ENCODE results near the gene IFITM1. TPM values are rescaled to one million over a fixed set of nuclear protein-coding genes. Genes with fewer than 3 reads are reported as not detected.
"Not testable (repeated sequence)": the region's sequence is repeated elsewhere in the genome, so short reads cannot be mapped to it uniquely, and the experiment has no call there.

Gene IFITM1
- total RNA-seq, 1 experiment from 2014 or later: 3.1 TPM

DNA sequence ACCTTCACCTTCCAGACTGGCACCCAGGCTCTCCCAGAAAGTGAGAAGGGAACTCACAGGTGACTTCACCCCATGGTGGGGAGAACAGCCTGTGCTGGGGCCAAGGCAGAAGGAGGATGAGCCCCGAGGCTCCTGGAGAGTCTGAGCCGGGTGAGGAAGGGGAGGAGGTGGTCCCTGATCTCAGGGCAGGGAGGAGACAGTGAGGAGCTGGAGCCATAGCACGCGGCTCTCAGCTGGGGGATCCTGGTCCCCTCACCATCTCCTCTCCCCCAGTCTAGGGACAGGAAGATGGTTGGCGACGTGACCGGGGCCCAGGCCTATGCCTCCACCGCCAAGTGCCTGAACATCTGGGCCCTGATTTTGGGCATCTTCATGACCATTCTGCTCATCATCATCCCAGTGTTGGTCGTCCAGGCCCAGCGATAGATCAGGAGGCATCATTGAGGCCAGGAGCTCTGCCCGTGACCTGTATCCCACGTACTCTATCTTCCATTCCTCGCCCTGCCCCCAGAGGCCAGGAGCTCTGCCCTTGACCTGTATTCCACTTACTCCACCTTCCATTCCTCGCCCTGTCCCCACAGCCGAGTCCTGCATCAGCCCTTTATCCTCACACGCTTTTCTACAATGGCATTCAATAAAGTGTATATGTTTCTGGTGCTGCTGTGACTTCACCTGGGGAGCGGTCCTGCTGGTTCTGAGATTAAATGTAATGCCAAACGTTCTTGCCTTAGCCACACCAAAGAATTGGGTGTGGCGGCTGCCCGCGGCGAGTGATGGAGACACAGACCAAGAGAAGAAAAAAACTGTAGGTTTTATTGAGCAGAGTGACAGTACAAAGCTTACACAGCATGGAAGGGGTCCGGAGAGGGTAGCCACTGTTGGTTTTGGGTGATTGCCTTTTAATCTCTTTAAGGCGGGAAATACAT lies 4.8 kb upstream of the IFITM1 start:
- not testable (repeated sequence) for DNase-seq (ENCODE audit: low spot score)

DNA sequence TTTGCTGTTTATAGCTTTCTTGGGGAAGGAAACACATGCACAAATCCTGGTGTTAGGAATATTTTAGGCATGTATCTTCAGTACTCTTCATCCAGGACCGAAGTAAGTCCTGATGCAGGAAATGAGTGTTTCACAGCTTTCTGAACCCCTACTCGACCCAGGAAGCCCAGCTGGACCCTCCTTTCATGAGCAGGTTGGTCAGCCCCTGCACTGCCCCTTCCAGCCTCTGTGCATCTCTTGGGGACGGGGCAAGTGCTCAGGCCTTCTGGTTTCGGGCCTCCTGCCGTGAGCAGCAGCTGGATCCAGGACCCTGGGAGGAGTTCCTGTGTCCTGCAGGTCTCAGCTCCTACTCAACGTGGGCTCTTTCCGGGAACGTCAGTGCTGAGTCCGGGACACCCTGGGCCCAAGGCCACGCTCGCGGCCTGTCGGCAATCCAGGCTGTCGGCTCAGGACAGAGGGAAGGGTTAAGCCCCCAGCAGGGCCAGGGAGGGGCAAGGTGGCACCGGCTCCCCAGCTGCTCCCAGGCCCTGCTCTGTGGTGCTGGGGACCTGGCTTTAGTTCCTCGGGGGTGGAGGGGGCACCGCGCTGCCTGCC lies 3.8 kb upstream of the IFITM1 start:
- not testable (repeated sequence) for DNase-seq (ENCODE audit: low spot score)

DNA sequence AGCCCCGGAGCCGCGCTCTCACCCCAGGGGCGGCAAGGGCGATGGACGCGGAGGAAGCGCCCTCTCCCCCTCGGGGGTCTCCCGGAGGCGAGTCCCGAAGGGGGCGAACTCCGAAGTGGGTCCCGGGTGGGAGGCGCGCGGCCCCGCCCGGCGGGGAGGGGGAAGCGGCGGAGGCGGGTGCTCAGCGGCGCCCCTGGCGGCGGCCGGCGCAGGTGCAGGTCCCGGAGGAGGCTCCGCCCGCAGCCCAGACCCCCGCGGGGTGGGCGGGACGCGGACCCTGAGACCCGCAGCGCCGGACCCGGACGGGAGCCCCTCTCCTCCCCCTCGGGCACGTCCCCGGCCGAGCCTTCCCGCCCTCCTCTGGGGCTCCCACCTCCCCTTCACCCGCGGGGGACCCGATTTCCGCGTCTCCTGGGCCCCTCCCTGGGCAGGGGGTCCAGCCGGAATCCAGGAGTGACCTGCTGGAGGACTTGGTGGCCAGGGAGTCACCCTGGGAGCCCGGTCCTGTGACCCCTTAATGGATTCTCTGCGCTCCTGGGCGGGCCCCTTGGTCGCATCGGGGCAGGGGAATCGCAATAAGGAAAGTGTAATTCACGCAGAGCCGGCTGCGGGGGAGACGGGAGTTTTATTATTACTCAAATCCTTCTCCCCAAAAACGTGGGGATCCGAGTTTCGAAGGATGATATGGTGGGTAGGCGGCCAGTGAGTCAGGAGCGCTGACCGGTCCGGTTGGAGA lies 2.7 kb upstream of the IFITM1 start:
- DNase-seq (ENCODE audit: low spot score): not testable (repeated sequence)

DNA sequence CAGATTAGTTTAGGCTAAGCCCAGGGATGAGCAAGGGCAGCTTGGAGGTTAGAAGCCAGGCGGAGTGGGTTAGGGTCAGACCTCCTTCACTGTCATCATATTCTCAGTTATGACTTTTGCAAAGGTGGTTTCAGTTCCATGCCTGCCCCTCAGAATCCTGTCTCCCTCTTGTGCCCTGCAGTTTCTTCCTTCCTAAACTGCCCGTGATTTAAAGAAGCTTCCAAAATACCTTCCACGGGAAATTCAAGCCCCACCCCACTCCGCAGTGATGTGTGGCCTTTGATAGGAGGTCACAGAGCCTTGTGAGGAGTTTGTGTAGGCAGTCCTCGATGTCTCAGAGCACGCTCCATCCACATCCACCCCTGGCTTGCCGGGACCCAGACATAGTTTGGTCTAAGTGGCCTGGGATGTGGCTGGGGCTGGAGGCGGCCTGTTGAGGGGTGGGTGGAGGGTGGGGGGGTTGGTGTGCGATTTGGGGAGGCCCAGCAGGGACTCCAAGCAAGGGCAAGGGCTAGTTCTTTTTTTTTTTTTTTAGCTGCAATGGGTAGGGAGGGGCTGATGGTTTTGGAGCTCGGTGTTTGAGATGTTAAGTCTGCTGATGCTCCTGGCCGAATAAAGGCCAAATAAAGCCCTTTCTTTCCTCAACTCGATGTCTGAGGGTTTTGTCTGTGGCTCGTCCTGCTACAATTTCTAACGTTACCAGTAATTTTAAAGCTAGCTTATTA lies 1.6 kb upstream of the IFITM1 start:
- no peak for DNase-seq (ENCODE audit: low spot score)

DNA sequence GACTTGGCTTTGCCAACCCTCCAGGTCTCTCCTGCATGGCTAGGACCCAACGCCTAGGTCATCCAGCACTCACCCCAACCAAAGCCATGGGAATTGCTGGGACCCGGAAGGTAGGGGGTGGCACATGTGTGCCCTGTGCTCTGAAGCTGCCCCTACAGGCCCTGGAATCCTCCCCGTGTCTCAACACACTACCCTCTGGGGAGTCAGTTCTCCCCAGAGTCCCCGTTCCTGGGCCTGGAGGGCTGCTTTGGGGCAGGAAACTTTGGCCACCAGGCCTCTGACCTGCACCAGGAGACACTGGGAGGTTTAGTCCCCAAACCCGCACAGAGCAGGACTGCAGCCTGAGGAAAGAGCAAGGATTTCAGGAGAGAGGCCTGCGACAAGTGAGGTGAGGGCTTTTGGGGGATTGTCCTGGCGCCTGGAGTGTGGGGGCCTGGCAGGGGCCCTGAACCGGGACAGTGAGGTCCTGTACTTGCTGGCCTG lies 495 bp upstream of the IFITM1 start:
- no peak for DNase-seq (ENCODE audit: low spot score)

DNA sequence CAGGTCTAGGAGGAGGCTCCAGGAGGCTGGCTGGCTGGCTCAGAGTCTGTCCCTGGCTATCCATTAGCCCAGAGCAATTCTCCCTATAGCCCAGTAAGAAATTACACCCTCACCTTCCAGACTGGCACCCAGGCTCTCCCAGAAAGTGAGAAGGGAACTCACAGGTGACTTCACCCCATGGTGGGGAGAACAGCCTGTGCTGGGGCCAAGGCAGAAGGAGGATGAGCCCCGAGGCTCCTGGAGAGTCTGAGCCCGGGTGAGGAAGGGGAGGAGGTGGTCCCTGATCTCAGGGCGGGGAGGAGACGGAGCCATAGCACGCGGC lies 675 bp downstream of the IFITM1 start:
- not testable (repeated sequence) for DNase-seq (ENCODE audit: low spot score)

DNA sequence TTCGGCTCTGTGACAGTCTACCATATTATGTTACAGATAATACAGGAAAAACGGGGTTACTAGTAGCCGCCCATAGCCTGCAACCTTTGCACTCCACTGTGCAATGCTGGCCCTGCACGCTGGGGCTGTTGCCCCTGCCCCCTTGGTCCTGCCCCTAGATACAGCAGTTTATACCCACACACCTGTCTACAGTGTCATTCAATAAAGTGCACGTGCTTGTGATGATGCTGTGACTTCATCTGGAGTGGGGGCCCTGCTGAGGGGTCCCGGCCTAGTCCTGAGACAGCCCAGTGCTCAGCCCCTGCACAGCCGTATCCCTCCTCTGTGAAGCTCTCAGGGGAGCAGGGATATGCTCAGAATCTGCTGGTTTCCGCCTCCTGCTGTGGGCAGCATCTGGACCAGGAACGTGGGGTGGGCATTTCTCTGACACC lies 1.2 kb downstream of the IFITM1 start:
- DNase-seq (ENCODE audit: low spot score): no peak

DNA sequence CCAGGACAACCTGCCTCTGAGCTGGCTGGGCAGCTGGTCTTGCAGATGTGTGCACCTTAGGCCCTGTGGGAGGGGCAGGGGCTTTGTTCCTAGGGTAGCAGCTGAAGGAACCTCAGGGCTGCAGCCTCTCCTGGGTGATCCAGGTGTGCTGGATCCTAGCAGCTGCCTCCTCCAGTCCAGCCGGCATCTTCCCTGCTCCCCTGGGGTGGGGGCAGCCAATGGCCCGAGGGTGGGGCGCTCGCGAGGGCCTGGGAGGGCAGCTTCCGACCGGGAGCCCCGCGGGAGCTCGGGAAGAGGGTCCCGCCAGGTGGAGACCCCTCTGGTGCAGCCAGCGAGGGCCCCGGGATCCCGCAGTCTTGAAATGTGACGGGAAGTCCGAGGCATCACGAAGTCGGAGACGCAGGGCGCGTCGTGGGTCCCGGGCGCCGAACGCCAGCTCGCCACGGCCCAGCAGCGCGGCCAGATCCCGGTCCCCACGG lies 1.7 kb downstream of the IFITM1 start:
- no peak for DNase-seq (ENCODE audit: low spot score)

DNA sequence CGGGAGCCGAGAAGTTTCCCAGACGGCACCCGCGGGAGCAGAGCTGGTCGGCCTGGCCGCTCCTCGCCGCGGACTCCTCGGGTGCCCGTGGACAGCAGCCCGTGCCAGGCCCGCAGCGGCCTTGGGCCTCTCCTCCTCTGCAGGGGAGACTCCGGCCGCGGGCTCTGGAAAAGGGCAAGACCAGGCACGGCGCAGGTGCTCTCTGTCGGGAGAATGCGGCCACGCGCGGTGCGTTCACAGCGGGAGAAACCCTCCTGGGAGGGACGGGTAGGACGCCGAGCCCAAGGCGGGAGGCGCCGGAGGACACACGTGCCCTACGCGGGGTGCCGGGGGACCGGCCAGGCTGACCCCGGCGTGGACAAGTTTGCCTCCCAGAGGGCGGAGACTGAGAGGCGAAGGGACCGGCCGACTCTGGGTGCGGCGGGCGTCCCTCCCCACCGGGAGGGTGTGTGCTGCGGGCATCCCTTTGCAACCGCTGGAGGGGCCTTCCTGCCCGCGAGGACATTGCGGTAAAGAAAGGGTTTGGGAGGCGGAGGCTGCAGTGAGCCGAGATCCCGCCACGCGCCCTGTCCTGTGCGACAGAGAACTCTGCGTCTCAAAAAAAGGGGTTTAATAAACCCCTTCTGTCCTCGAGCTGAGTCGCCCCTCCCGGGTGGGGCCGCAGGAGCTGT lies 2.3 kb downstream of the IFITM1 start:
- DNase-seq (ENCODE audit: low spot score): no peak

DNA sequence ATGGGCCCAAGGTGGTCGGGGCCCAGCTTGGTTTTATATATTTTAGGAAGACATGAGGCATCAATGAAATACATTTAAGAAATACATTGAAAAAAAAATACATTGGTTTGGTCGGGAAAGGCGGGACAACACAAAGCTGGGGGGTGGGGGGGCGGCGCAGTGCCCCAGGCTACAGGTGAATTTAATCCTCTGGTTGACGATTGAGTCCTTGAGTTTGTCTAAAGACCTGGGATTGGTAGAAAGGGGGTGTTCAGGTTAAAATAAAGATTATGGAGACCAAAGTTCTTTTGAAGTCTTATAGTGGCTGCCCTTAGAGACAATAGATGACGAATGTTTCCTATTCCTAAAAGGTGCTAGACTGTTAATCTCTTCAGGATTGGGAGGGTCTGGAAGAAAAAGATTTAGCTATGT lies 3.1 kb downstream of the IFITM1 start:
- no peak for DNase-seq (ENCODE audit: low spot score)

DNA sequence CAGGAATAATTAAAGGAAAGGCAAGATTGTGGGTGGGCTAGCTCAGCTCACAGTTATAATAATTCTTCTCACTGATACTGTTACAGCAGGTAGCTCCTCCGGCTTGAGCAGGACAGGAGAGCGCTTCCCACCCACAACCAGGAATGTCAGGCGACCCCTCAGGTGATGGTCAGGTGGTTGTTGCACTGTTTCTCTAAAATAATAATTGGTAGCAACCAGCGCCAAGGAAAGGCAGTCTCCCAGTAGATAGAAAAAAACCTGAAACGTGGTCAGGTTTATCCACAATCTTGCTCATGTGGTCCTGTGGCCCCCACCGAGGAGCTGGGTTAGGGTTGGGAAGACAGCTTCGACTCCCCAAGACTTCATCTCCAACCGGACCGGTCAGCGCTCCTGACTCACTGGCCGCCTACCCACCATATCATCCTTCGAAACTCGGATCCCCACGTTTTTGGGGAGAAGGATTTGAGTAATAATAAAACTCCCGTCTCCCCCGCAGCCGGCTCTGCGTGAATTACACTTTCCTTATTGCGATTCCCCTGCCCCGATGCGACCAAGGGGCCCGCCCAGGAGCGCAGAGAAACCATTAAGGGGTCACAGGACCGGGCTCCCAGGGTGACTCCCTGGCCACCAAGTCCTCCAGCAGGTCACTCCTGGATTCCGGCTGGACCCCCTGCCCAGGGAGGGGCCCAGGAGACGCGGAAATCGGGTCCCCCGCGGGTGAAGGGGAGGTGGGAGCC lies 4.0 kb downstream of the IFITM1 start:
- not testable (repeated sequence) for DNase-seq (ENCODE audit: low spot score)

DNA sequence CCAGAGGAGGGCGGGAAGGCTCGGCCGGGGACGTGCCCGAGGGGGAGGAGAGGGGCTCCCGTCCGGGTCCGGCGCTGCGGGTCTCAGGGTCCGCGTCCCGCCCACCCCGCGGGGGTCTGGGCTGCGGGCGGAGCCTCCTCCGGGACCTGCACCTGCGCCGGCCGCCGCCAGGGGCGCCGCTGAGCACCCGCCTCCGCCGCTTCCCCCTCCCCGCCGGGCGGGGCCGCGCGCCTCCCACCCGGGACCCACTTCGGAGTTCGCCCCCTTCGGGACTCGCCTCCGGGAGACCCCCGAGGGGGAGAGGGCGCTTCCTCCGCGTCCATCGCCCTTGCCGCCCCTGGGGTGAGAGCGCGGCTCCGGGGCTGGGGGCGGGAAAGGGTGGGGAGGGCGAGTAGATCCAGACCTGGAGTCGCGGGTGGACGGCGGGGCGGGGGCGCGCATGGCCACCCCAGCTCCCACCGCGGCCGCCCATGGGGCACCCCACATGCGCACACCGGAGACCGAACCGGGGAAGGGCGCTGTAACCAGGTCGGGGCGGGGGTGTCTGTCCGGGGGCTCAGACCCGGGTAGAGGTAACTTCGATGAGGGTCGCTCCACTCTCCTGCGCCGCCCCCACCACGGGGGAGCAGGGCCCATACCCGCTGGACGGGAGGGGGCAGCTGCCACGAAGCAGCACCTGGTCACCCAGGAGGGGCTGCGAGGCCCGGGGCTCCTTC lies 4.7 kb downstream of the IFITM1 start:
- not testable (repeated sequence) for DNase-seq (ENCODE audit: low spot score)

DNA sequence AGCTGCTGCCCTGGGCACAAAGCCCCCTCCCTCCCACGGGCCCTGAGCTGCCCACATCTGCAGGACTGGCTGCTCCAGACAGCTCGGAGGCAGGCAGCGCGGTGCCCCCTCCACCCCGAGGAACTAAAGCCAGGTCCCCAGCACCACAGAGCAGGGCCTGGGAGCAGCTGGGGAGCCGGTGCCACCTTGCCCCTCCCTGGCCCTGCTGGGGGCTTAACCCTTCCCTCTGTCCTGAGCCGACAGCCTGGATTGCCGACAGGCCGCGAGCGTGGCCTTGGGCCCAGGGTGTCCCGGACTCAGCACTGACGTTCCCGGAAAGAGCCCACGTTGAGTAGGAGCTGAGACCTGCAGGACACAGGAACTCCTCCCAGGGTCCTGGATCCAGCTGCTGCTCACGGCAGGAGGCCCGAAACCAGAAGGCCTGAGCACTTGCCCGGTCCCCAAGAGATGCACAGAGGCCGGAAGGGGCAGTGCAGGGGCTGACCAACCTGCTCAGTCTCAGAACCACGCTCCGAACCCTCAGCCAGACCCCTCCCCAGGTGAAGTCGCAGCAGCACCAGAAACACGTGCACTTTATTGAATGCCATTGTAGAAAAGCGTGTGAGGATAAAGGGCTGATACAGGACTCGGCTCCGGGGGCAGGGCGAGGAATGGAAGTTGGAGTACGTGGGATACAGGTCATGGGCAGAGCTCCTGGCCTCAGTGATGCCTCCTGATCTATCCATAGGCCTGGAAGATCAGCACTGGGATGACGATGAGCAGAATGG lies 5.5 kb downstream of the IFITM1 start:
- DNase-seq (ENCODE audit: low spot score): not testable (repeated sequence)

DNA sequence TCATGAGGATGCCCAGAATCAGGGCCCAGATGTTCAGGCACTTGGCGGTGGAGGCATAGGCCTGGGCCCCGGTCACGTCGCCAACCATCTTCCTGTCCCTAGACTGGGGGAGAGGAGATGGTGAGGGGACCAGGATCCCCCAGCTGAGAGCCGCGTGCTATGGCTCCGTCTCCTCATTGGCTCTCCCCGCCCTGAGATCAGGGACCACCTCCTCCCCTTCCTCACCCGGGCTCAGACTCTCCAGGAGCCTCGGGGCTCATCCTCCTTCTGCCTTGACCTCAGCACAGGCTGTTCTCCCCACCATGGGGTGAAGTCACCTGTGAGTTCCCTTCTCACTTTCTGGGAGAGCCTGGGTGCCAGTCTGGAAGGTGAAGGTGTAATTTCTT lies 6.0 kb downstream of the IFITM1 start:
- DNase-seq (ENCODE audit: low spot score): not testable (repeated sequence)

DNA sequence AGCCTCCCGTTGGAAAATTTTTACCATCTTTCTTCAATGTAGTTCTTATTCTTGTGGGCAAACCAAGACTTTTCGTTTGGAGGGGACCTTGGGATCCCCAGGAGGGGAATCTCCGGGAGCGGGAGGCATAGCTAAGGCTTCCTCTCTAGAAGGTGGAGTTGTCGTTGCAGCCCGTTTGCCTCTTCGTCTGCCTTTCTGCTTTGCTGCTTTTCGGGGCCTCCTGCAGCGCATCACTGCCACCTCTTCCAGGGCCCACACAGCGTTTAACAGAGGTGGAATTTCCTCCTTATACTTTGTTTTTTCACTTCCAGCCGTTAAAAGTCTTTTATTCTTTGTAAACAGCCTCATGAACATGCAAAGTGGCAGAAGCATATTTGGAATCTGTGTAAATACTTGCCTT lies 10.3 kb downstream of the IFITM1 start:
- no peak for DNase-seq (ENCODE audit: low spot score)

DNA sequence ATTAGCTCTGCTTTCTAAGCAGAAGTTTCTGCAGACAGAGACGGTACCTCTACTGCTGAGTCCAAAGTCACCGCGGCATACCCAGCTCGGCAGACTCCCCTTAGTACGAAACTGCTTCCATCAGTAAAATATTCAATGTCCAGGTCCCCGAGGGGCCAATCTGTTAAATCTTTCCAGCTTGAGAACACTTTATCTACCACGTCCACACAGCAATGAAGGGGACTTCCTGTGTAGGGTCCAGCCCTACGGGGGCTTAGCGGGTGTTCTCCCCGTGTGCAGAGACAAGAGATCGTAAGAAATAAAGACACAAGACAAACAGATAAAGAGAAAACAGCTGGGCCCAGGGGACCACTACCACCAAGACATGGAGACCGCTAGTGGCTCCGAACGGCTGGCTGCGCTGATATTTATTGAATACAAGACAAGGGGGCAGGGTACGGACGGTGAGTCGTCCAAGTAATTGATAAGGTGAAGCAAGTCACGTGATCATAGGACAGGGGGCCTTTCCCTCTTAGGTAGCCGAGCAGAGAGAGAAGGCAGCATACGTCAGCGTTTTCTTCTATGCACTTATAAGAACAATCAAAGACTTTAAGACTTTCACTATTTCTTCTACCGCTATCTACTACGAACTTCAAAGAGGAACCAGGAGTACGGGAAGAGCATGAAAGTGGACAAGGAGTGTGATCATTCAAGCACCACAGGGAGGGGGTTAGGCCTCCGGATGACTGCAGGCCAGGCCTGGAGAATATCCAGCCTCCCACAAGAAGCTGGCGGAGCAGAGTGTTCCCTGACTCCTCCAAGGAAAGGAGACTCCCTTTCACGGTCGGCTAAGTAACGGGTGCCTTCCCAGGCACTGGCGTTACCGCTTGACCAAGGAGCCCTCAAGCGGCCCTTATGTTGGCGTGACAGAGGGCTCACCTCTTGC lies 11.0 kb downstream of the IFITM1 start:
- DNase-seq (ENCODE audit: low spot score): not testable (repeated sequence)

DNA sequence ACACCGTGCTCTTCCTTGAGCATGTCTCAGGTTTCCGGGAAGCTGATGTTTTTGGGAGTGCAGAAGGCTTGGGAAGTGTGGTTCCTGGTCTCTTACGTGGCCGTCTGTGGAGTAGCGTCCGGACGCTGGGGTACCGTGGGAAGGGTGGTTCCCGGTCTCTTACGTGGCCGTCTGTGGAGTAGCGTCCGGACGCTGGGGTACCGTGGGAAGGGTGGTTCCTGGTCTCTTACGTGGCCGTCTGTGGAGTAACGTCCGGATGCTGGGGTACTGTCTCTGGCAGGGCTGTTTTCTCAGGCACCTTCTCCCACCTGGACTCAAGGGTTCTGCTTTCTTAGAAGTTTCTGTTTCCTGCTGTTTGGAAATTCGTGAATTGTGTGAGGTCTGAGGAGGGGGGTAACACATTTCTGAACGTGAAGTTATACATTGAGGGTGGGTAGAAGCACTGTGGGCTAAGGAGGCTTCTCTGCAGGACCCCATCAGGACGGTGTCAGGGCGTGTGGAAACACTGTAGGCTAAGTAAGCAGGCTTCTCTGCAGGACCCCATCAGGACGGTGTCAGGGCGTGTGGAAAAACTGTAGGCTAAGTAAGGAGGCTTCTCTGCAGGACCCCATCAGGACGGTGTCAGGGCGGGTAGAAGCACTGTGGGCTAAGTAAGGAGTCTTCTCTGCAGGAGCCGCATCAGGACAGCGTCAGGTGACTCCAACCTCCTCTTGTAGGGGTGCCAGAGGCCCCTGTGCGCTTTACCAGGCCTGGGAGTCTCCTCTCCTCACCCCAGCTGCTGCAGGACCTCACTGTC lies 12.2 kb downstream of the IFITM1 start:
- DNase-seq (ENCODE audit: low spot score): no peak

All from A172 (cell line).